Heart left ventricle (tissue), 13 donors: ENCODE data around the gene MFNG.

Experiments used
- CTCF ChIP-seq, 12 donors: fragments of 200-600 bp; sonication (generic) in 4 of 12; IDR thresholded peaks; one replicate each; pipeline versions ENCODE4 v1.5.0 to v1.8.0; 2018 to 2022; ENCODE audit warnings: antibody characterized with exemption in 12 of 12, mild to moderate bottlenecking in 5 of 12
- POLR2A ChIP-seq, 2 donors: fragments of 450-650 bp; IDR thresholded peaks; one replicate each; pipeline ENCODE4 v1.6.1; 2017; ENCODE audit warnings: antibody characterized with exemption in 2 of 2, mild to moderate bottlenecking in 2 of 2, moderate library complexity in 2 of 2
- donor health status: ischemic (EF 13 %, LVEDD 7.1; RV severe dilation, severe dysfunction).
- donor health status: DM: no; HTN: yes; CAD: no.
- donor health status: DM: no; HTN: no; CAD: no.
- donor health status: ischemic (EF 25% LVEDD 6.9; RV normal size, moderate dysfunction).
- donor health status: ischemic (EF 25% LVEDD 5.7; RV mildly dilated, moderate dysfunction).
- donor health status: ischemic (EF 35%, LVEDD 5.7; RV mildly dilated, moderate dysfunction).
- donor health status: nonischemic (EF 11% LVEDD 7.7; RV severe dilation, severe dysfunction).
- donor health status: DM: yes; HTN: yes; CAD: no.
- donor health status: PGD.
- donor health status: ischemic (EF 29% LVEDD 5.4; RV normal size, mild dysfunction).
- donor health status: nonischemic (EF 23%, LVEDD 6.1; RV moderate dilation, normal function).

- TF ChIP-seq CTCF (IDR thresholded peaks at IDR 0.05) = no peak
- no peak for TF ChIP-seq POLR2A (IDR thresholded peaks at IDR 0.05)
These were observed 7.8 kb upstream of the MFNG start for GRCh38 chr22:37493979-37494378.
